GM12873 (cell line): ENCODE results near the gene SV2B.

ENCODE experiments used
- CTCF ChIP-seq: IDR thresholded peaks from 2 replicates; pipeline ENCODE4 v1.5.1; 2012; ENCODE audit warnings: low read depth, mild to moderate bottlenecking, moderate library complexity, low read length, control low read depth; ENCODE audit not compliant: insufficient read depth; ENCODE audit errors: missing control alignments

Gene SV2B

GRCh38 chr15:91129436-91129835, 29.4 kb downstream of the SV2B start:
- no peak for TF ChIP-seq CTCF

DNA sequence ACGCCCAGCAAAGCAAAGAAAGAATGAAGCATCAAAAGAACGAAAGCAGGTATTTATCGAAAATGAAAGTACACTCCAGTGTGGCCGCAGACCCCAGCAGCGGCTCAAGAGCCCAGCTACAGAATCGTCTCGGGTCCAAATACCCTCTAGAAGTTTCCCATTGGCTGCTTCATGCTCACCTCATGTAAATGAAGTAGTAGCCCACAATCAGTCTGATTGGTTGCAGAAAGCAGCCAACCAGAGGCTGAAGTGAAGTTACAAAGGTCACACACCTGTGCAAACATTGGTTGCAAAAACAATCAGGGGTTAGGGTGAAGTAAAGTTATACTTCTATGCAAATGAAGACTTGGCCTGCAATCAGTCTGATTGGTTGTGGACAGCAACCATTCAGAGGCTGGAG, 32.0 kb downstream of the SV2B start:
- TF ChIP-seq CTCF = no peak

DNA sequence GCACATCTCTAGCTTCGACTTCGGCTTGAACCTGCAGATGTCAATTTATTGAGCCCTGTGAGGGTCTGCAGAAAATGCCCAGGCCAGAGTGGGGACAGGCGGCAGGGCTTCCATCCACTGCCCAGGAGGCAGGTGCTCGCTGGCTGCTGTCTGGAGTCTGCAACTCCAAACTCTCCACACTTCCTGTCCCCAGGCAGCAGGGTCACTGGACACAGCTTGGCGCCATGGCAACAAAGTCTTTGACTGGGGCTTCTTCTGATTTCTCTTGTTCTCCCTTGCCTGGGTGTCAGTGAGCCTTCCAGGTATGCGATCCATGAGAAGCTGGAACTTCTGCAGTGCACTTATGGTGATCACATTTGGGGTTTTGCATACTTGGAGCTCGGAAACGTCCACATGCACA, 33.5 kb downstream of the SV2B start:
- TF ChIP-seq CTCF = no peak

DNA sequence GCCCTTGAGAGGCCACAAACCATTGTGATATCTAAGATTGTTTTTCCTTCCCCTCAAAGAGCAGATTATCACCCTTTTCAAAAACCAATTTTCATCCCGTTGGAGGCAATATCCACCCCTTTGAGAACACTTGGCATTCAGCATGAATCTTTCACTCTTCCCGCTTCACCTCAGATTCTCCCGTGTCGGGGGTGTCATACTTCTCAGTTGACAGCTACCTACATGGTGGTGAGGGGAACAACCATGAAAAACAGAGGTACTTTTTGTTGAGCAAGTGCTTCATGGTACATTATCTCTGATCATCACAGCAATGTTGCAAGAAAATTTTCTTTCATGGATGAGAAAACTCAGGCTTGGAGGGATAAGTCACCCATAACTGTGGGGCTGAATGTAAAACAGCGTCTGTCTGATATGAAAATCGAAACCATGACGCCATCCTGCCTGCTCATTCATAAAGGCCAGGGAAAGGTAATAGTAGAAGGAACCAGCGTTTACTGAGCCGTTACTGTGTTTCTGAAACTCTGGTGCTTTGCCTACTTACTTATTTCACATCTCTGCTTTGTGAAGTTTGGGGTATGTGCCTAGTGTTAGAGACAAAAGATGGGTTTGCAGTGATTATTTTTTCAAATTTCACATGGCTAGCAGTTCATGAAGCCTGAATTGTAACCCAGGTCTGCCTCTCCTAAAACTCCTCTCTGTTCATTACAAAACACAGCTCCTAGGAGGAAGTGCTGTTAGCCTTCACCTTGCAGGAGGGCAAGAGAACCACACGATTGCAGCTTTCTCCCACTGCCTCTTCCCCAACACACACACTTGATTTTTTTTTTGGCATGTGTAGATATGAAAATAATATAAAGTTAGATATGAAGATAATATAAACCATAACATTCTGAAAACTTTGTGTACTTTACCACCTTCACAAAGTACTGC, 35.4 kb downstream of the SV2B start:
- no peak for TF ChIP-seq CTCF

DNA sequence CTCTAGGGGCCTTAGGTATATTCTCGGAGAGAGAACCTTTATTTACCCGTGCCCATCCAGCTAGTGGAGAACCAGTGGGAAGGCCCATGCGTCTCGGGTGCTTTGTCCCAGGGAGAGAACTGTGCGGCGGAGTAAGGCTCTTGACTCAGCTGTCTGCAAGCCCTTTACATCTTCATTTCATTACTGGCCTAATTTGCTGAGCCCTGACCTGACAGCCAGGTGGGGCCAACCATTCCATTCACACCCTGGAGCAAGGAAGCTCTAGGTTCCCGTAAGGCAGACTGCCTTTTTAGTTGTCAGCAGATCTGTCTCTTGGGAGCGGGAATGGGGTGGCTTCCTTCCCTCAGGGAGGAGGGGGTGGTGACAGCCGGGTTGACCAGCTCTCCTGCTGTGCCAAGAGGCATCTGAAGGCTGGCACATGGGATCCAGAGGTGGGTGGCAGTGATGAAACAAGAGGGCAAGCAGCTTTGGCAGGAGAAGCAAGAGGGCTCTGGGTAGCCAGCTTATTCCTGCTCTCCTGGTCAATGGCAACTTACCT, 36.4 kb downstream of the SV2B start:
- TF ChIP-seq CTCF = no peak

- TF ChIP-seq CTCF = no peak
Measured at GRCh38 chr15:91140601-91141000, 40.5 kb downstream of the SV2B start.

DNA sequence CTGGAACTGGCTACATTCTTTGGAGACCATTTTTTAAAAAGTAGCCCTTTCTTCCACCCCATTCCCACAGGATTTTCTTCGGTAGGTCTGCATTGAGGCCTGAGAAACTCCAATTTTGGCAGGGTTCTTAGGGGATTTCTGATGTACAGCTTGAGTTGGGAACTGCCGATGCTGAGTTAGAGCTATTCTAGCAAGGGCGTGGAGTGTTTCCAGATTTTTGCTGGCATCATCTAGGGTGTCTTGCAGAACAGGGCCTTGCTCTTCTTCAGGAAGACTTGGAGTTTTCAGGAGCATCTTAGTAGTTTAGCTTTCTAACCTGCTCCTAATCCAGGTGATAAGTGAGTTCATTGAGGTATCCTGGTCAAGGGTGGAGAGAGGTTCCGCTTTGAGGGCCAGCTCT, 41.0 kb downstream of the SV2B start:
- no peak for TF ChIP-seq CTCF
